Endodermal cell (in vitro differentiated cells): ENCODE measurements around the gene AP2M1. TPM values are rescaled to one million over a fixed set of nuclear protein-coding genes. Genes with fewer than 3 reads are reported as not detected.

Experiments
- DNase-seq: peaks from one replicate; pipeline ENCODE4 v3.0.0-alpha.2; 2017
- H3K27ac ChIP-seq: 2 replicates; pipeline ENCODE4 v1.5.1; 2013; ENCODE audit warnings: mild to moderate bottlenecking, low read depth, low read length, moderate library complexity
- H3K27me3 ChIP-seq: 2 replicates; pipeline ENCODE4 v1.6.1; 2013; ENCODE audit warnings: mild to moderate bottlenecking, low read length, moderate library complexity; ENCODE audit not compliant: insufficient read depth, control insufficient read depth, poor library complexity, severe bottlenecking
- H3K36me3 ChIP-seq: 2 replicates; pipeline ENCODE4 v1.7.0; 2013; ENCODE audit warnings: mild to moderate bottlenecking, low read length, moderate library complexity; ENCODE audit not compliant: control insufficient read depth, insufficient read depth
- H3K4me1 ChIP-seq: one replicate; pipeline ENCODE4 v1.7.0; 2013; ENCODE audit warnings: low read length; ENCODE audit not compliant: control insufficient read depth, insufficient read depth
- H3K4me3 ChIP-seq: 2 replicates; pipeline ENCODE4 v1.5.1; 2013; ENCODE audit warnings: mild to moderate bottlenecking, low read length, moderate library complexity
- H3K9ac ChIP-seq: 2 replicates; pipeline ENCODE4 v1.6.1; 2013; ENCODE audit warnings: mild to moderate bottlenecking, low read length, moderate library complexity; ENCODE audit not compliant: poor library complexity, severe bottlenecking; ENCODE audit errors: extremely low read depth
- H3K9me3 ChIP-seq: 2 replicates; pipeline ENCODE4 v1.6.1; 2013; ENCODE audit warnings: mild to moderate bottlenecking, low read length, moderate library complexity; ENCODE audit not compliant: control insufficient read depth
- H3K27ac Mint-ChIP-seq: 2 replicates; pipeline ENCODE4 v1.8.0; 2020; ENCODE audit warnings: mixed read lengths
- H3K27me3 Mint-ChIP-seq: 2 replicates; pipeline ENCODE4 v1.8.0; 2021; ENCODE audit warnings: mild to moderate bottlenecking, mixed read lengths; ENCODE audit not compliant: insufficient read depth
- H3K36me3 Mint-ChIP-seq: 2 replicates; pipeline ENCODE4 v1.8.0; 2020; ENCODE audit warnings: low read depth, mixed read lengths
- H3K4me1 Mint-ChIP-seq: 2 replicates; pipeline ENCODE4 v1.8.0; 2020; ENCODE audit warnings: mixed read lengths
- H3K4me3 Mint-ChIP-seq: 2 replicates; pipeline ENCODE4 v1.8.0; 2020; ENCODE audit warnings: mild to moderate bottlenecking, moderate library complexity, mixed read lengths
- H3K9me3 Mint-ChIP-seq: 2 replicates; pipeline ENCODE4 v1.8.0; 2020; ENCODE audit warnings: mild to moderate bottlenecking, mixed read lengths
- WGBS, 2 experiments: methylation state at CpG; one replicate each; pipeline versions ENCODE4 v1.1.5 to v1.1.7; 2013; ENCODE audit warnings: missing lambda C conversion rate in 2 of 2, mixed read lengths in 1 of 2; ENCODE audit not compliant: insufficient coverage in 1 of 2, insufficient read length in 1 of 2; 5-methylcytosine and 5-hydroxymethylcytosine counted together
- total RNA-seq, 2 donors: library from RNA; stranded (reverse); fragmentation: NEBNext Ultra II Directional in 1 of 2; extraction: Animal tissue kit (Norgen Biotek cat#: 25700) in 1 of 2; gene quantifications; 2 replicates in 1 of 2; 3 replicates in 1 of 2; pipeline ENCODE4 v1.2.1, GENCODE V29; 2021
- TF ChIP-seq, protein P1 (sequence below): fragments of 200-600 bp; sonication (generic); conservative IDR thresholded peaks from 2 replicates; pipeline ENCODE4 v1.5.0; 2021; ENCODE audit warnings: antibody characterized with exemption, mild to moderate bottlenecking

Gene AP2M1
- total RNA-seq, 2 donors from 2014 or later, result 412 to 450 TPM

DNA sequence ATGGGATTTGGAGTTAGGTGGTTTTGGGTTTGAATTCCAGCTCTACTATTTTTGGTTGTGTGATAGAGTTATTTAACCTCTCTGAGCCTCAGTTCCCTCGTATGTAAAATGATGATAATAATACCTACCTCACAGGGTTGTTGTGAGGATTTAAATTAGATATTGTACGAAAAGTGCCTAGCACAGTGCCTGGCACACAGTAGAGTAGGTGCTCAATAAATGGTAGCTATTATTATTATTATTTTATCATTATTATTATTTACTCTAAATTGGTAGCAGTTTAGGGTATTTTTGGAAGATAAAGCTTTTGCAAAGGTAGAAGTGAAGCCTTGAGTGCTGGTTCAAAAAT is 1.3 kb upstream of the AP2M1 start:
- Histone ChIP-seq H3K9ac (no peak overlapping the region), H3K27ac (no peak overlapping the region), H3K27me3 (no peaks in the 10 kb centered on the region), H3K4me1 (peaks cover 15% of the 10 kb centered on the region), H3K4me3 (no peak overlapping the region), H3K9me3 (no peaks in the 10 kb centered on the region), H3K36me3 (peaks cover 47% of the 10 kb centered on the region)
- WGBS, 2 experiments, result 100% methylated on average over 1 to 2 of the region's 2 CpGs
- Mint-ChIP-seq H3K27me3 (no peaks in the 10 kb centered on the region), H3K4me3 (no peak overlapping the region), H3K4me1 (peaks cover 19% of the 10 kb centered on the region), H3K36me3 (peaks cover 47% of the 10 kb centered on the region), H3K9me3 (no peaks in the 10 kb centered on the region), H3K27ac (no peak overlapping the region)
- no peak for DNase-seq
- TF ChIP-seq, protein P1, sequence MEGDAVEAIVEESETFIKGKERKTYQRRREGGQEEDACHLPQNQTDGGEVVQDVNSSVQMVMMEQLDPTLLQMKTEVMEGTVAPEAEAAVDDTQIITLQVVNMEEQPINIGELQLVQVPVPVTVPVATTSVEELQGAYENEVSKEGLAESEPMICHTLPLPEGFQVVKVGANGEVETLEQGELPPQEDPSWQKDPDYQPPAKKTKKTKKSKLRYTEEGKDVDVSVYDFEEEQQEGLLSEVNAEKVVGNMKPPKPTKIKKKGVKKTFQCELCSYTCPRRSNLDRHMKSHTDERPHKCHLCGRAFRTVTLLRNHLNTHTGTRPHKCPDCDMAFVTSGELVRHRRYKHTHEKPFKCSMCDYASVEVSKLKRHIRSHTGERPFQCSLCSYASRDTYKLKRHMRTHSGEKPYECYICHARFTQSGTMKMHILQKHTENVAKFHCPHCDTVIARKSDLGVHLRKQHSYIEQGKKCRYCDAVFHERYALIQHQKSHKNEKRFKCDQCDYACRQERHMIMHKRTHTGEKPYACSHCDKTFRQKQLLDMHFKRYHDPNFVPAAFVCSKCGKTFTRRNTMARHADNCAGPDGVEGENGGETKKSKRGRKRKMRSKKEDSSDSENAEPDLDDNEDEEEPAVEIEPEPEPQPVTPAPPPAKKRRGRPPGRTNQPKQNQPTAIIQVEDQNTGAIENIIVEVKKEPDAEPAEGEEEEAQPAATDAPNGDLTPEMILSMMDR, result no peak

DNA sequence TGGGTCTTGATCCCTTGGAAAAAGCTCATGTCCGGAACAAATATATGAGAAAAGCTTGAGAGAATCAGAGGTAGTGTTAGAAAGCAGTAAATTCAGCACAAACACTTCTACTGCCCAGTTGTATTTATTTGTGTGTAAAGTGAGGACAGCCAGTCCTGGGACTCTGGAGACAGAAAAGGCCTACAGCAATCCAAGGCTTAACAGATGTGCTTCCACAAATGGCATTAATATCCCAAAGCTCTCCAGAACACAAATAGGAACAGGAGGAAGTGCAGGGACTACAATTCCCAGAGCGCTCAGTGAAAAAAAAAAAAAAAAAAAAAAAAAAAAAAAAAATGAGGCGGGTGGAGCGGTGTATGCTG is 390 bp upstream of the AP2M1 start:
- H3K4me1 Mint-ChIP-seq, result peaks cover 19% of the 10 kb centered on the region
- peaks cover 50% of the 10 kb centered on the region for H3K36me3 Mint-ChIP-seq
- no peak overlapping the region for H3K27ac ChIP-seq

GRCh38 chr3:184175506-184175905 is 851 bp downstream of the AP2M1 start:
- Histone ChIP-seq H3K4me3 (peak overlapping the region; percentile 96), H3K4me1 (peaks cover 15% of the 10 kb centered on the region), H3K27me3 (no peaks in the 10 kb centered on the region), H3K36me3 (peaks cover 54% of the 10 kb centered on the region), H3K9me3 (no peaks in the 10 kb centered on the region), H3K9ac (peak overlapping the region; percentile 81), H3K27ac (no peak overlapping the region)
- DNase-seq, result peak; percentile 70
- Mint-ChIP-seq H3K27me3 (no peaks in the 10 kb centered on the region), H3K9me3 (no peaks in the 10 kb centered on the region), H3K27ac (peak overlapping the region; percentile 99), H3K4me1 (peaks cover 19% of the 10 kb centered on the region), H3K36me3 (peaks cover 58% of the 10 kb centered on the region), H3K4me3 (peak overlapping the region; percentile 98)
- whole genome bisulfite sequencing, 2 experiments, result 5 to 8% methylated on average over 5 to 8 of the region's 8 CpGs
- TF ChIP-seq, protein P1, result no peak

More for the DNA sequence above, 390 bp upstream of the AP2M1 start:
- Histone ChIP-seq H3K4me1 (peaks cover 15% of the 10 kb centered on the region), H3K4me3 (no peak overlapping the region), H3K27me3 (no peaks in the 10 kb centered on the region), H3K9ac (no peak overlapping the region), H3K9me3 (no peaks in the 10 kb centered on the region), H3K36me3 (peaks cover 47% of the 10 kb centered on the region)
- H3K9me3 Mint-ChIP-seq, result no peaks in the 10 kb centered on the region
- peak overlapping the region; percentile 91 for H3K27ac Mint-ChIP-seq
- WGBS, 2 experiments, result 22% methylated on average over 4 of the region's 4 CpGs; no CpG with 5 or more reads in 1 of the 2 experiments
- DNase-seq, result peak; percentile 55
- H3K4me3 Mint-ChIP-seq, result peak overlapping the region; percentile 98
- TF ChIP-seq, protein P1, result no peak
- H3K27me3 Mint-ChIP-seq, result no peaks in the 10 kb centered on the region
